Measurements from ENCODE around the gene C16orf78.
"Not testable (repeated sequence)": the region's sequence is repeated elsewhere in the genome, so short reads cannot be mapped to it uniquely, and the experiment has no call there.

Gene C16orf78

DNA sequence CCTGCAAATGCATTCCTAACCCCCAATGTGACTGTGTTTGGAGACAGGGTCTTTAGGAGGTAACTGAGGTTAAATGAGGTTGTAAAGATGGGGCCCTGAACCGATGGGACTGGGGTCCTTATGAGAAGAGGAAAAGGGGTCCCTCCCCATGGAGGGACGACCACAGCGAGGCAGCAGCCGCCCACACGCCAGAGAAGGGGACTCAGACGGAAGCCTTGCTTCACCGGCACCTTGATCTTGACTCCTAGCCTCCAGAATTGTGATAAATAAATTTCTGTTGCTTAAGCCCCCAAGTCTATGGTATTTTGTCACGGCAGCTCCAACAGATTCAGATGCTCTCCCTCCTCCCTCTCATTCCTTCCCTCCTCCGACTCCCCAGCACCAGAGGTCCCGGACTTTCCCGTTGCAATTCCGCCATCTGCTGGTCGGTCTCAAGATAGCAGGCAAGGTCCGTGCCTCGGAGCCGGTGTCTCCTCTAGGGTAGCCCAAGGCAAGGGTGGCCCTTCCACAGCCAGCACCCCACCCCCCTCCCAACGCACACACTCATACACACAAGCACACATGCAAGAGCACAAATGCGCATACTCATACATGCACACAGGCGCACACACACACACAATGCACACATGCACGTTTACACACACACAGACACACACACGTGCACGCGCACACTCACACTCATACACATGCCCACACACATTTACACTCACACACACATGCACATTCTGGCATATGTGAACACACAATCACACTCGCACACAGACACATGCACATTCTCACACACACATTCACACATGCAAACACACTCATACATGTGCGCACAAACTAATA lies 23.1 kb upstream of the C16orf78 start:
- DNase-seq = peak; percentile 35

DNA sequence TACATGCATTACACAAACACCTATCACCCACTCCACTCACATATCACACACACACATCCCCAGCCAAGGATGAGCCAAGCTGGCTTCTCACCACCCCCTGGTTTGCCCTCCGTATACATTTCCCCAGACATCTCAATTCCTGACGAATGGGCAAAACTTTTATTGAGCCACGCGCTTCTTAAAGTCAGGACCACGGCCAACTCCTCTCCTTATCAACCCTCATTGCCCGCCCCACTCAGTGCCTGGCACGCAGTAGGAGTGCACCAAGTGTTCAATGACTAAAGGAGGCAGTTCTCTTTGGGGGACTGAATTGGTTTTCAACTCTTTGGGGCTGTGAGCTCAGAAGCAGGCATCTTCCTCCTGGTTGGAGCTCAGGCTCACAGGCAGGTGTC lies 22.5 kb upstream of the C16orf78 start:
- no peak for DNase-seq

DNA sequence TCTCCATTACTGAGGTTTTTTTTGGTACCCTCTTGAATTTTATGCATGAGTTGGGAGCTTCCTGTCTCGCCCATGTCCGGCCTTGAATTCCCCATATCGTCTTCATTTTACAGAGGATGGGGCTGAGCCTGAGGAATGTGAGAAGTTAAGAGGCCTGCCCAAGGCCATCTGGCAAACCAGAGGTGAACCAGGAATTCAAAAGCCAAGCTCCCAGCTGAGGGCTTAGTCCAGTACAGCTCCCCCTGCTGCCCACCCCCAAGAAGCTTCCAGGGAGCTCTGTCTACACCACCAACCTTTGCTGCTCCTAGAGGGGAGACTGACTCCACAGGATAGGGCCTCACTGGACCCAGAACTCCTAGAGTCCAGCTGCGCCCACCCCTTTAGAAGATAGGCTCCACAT lies 20.7 kb upstream of the C16orf78 start:
- DNase-seq = no peak

- no peak for DNase-seq
Measured at GRCh38 chr16:49353680-49354079, 19.9 kb upstream of the C16orf78 start.

DNA sequence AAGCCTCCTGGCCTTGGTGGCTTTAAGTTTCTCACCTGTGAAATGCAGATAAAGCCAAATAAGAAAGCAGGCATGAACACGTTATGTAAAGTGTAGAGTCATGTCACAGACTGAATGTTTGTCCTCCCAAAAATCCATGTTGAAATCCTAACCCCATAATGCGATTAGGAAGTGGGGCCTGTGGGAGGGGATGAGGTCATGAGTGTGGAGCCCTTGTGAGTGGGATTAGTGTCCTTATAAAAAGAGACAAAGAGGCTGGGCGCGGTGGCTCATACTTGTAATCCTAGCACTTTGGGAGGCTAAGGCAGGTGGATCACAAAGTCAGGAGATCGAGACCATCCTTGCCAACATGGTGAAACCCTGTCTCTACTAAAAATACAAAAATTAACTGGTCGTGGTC lies 19.5 kb upstream of the C16orf78 start:
- no peak for DNase-seq

GRCh38 chr16:49354991-49355390 lies 18.6 kb upstream of the C16orf78 start:
- DNase-seq = no peak

GRCh38 chr16:49355933-49356665 lies 17.5 kb upstream of the C16orf78 start:
- no peak for DNase-seq

DNA sequence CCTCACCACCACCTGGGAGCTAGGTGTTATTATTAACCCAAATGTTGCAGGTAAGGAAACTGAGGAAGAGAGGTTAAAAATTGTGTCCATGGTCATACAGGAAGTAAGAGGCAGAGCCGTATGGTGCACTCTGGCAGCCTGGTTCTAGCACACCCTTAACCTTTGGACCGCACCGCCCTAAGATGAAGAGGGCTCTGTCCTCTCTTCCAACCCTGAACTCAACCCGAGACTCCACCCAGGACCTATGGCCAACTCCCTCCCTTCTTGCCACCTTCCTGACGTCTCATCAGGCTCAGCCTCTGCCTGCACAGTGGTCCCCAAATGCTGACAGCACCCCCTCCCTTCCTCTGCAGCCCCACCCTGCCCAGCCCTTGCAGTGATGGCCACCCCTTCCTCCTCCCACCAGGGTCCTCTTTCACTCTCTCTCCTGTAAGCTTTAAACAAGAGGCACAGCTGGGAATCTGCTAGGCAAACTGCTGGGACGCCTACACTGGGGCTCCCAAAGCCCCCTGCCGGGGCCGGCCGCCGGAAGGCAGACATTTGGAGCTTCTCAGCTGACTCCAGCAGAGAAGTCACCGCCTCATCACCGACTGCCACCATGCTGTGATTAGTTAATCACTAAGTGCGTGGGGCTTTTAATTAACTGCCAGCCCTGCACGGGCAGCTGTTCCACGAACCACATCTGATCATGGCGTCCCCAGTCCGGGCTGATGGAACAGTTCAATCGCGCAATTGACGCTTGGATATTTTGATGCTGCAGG lies 16.7 kb upstream of the C16orf78 start:
- DNase-seq = no peak

DNA sequence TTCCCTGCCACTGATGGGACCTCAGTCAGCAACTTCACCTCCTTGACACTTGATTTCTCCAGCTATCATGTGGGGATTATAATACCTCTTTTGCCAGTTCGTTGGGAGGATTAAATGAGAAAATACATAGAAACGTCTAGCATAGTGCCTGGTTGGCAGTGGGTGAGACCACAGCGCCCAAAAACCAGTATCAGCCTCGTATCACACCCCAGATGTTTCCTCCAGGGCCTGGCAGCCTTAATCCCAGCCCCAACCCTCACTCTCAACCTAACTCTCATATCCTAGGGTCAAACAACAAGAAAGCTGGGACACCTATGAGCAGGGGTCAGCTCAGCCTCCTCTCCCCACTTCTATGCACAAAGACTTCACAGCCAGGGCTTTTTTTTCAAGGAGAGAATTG lies 14.0 kb upstream of the C16orf78 start:
- no peak for DNase-seq

GRCh38 chr16:49361731-49362130 lies 11.9 kb upstream of the C16orf78 start:
- DNase-seq = not testable (repeated sequence)

DNA sequence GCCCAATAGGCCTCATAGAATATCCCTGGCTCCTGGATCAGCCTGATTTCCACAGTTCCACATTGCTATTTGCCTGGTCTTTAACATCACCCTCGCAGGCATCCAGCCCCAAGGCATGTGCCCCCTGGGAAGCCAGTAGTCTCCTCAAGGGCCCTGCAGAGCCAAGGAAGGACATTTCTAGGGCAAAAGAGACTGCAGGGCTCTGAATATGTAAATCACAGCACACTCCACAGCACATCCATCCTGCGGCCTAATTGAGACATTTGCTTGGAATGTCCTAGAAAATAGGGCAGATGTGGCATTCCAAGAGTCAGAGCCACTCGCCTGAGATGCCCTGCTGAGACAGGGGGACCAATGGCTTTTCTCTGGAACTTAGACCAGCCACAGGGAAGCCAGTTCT lies 11.4 kb upstream of the C16orf78 start:
- no peak for DNase-seq

DNA sequence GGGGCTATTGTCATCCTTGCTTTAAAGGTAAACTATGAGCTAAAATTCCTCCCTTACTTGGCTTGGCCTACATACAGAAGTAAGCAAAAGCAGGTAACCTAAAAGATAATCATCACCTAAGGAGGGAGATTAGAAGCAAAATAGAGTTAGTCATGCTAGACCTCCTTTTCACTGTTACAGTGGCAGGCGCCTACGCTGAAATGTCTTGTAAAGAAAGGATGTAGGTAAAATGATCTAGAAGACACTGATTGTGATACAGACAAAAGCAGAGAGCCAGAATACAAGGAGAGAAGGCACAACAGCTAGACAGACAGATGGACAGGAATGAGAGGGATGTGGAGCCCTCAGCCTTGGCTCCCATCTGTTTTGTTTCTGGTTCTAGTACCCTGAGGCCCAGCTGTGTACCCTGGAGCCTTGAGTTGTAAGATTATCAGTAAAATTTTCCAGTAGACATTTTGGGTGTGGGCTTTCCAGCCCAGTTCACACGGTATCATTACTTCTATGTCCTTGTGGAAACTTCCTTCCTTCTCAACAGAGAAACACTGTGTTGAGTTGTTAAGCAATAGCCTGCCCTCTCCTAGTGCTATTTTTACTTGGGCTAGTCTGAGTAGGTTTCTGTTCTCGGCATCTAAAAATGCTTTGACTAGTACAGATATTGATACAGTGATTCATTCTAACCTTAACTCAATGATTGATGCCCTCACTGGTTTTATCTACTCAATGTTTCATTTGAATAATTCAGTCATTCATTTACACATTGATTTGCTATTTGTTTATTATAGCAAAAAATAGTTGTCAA lies 7.7 kb upstream of the C16orf78 start:
- no peak for DNase-seq

- DNase-seq = no peak
Measured at GRCh38 chr16:49366669-49367068, 6.9 kb upstream of the C16orf78 start.

DNA sequence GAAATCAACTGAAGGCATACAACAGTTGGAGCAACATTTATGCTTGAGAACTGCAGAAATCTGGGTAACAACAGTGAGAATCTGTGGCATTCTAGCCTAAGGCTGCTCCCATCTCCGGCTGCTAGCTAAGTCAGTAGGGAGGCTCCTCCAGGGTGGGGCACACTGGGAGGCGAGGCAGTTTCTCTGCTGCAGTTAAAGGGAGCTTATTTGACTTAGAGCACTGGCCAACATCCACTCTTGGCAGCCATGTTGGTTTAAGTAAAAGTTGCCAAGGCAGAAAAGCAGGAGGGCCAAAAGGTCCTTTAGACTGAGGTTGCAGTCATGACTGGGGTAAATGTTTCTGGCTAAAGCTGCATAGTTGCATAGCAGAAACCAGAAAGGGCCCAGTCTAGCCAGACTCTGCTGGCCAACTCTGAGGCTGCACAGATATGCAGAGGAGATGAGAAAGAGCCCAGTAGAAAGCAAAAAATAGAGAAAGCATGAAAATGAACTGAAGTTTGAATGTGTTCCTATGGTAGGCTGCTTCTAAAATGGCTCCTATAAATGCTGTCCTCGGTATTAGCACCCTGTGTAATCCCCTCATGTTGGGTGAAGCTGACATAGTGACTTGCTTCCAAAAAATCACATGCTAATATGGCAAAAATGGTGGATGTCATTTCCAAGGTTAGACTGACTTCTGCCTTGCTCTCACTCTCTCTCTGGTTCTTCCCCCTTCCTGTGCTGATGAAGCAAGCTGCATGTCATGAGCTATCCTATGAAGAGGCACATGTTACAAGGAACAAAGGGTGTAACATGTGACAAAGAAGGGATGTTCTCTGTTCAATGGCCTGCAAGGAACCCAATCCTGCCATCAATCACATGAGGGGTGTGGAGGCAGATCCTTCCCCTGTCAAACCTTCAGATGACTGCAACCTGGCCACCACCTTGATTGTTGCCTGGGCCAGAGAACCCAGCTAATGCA lies 3.7 kb upstream of the C16orf78 start:
- no peak for DNase-seq

DNA sequence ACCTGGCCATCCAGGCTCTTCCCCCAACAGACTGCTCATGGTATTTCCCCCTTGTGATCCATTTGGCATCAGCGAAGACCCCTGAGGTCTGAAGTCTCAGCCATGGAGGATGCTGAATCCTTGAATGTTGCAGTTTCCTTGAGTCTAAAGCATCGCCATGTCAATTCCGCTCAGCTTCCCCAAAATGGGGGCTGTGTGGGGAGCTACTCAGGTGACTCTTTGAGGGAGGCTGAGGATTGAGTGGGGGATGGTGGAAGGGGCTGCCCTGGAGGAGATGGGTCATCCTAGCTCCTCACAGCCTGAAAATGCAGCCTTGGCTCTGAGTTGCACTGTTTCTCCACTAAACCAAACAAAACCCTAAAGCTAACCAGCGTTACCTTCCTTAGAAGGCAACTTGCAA lies 2.6 kb downstream of the C16orf78 start:
- no peak for DNase-seq

DNA sequence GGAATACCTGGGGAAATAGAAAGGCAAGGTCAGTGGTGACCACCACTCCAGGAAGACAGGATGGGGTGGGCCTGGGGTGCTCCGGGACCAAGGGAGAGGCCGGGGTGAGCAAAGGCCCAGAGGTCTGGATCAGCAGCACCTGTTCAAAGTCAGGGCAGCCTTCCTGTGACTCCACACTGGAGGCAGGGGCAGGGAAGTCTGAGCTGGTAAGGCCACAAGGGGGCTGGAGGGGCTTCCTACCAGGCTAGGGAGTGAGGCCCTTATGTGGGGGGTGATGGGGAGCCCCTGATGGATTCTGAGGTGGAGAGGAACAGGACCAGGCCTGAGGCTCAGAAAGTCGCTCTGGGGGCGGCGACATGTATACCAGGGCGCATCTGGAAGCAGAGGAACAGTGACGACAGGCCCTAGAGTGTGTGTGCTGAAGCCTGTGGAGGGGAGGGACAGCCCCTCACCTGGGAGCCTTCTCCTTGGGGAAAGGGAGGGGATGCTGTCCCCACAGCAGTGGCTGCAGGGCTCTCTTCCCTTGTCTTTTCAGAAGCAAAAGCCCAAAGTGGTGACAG lies 3.7 kb downstream of the C16orf78 start:
- no peak for DNase-seq

DNA sequence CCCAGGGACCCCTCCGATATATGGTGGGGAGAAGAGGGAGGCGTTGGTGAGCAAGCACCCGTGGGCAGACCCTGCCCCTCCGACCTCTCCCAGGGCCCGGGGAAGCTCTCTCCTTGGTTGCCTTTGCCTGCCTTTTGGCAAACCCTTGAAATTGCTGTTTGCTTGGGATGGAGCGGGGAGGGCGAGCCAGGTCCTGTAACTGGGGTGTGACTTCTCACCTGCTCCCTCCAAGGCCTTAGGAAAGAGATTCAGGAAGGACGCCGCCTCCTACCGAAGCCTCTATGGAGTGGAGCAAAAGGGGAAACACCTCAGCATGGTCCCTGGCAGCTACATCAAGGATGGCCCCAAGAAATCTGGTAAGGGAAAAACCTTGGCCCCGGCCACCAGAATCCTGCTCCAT lies 4.6 kb downstream of the C16orf78 start:
- DNase-seq = no peak

DNA sequence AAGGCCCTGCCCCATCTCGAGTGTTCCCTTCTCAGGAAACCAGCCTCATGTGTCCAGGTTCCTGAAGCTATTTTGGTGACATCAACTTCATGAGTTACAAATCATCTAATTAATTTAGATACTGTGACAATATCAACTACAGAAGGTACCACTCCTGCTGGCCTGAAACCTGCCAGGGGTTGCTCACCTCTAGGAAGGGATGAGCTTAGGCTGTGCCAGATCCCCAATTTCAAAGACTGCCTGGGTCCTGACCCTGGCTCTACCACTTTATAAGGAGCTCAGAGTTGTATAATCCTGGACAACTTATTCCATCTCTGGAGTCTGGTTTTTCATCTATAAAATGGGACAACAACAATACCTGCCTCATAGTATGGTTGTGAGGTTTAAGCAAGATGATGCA lies 5.2 kb downstream of the C16orf78 start:
- no peak for DNase-seq

DNA sequence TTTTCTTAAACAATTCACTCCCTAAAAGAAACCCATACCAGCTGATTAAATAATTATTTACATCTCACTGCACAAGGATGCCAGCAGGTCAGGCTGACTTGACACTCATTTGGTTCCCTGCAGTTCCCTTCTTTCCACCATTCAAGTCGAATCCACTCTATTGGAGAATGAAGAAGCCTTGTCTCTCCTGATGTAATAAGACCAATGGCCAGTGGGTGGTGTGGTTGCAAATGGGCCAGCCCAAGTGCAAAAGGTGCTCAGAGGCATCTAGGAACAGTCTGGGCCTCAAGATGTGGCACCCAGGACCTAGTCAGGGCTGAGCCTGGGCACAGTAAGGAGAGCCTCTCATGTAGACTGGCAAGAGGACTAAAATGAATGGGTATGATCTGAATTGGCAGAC lies 9.3 kb downstream of the C16orf78 start:
- no peak for DNase-seq

- DNase-seq = no peak
Measured at GRCh38 chr16:49395021-49395420, 21.4 kb downstream of the C16orf78 start.

GRCh38 chr16:49396206-49396720 lies 22.7 kb downstream of the C16orf78 start:
- DNase-seq = no peak
